GM23338 (cell line): ENCODE measurements around the gene KCTD21. TPM values are rescaled to one million over a fixed set of nuclear protein-coding genes. Genes with fewer than 3 reads are reported as not detected.

ENCODE experiments used
- ATAC-seq: fragments of 200-7000 bp; cut with Tn5 transposase; 3 replicates; pipeline ENCODE4 v1.9.1; 2020
- DNase-seq: peaks from one replicate; pipeline ENCODE4 v3.0.0-alpha.2; 2015; ENCODE audit warnings: low spot score
- H2AFZ ChIP-seq: fragments of 200-600 bp; sonication (generic); 2 replicates; pipeline ENCODE4 v1.8.0; 2016; ENCODE audit warnings: antibody characterized with exemption, mild to moderate bottlenecking, moderate library complexity
- H3F3A ChIP-seq: fragments of 200-600 bp; sonication (generic); replicated peaks from 2 replicates; pipeline ENCODE4 v1.8.0; 2017; ENCODE audit warnings: antibody characterized with exemption, mixed run types, low read depth
- H3K27ac ChIP-seq: fragments of 200-600 bp; sonication (generic); 2 replicates; pipeline ENCODE4 v1.6.1; 2016; ENCODE audit warnings: low read depth
- H3K27me3 ChIP-seq: fragments of 200-600 bp; sonication (generic); 2 replicates; pipeline ENCODE4 v1.8.0; 2016; ENCODE audit warnings: mild to moderate bottlenecking, mixed run types, moderate library complexity; ENCODE audit not compliant: insufficient read depth
- H3K36me3 ChIP-seq: fragments of 200-600 bp; sonication (generic); 2 replicates; pipeline ENCODE4 v1.8.0; 2016; ENCODE audit warnings: mild to moderate bottlenecking; ENCODE audit not compliant: insufficient read depth
- H3K4me1 ChIP-seq: fragments of 200-600 bp; sonication (generic); 2 replicates; pipeline ENCODE4 v1.8.0; 2016; ENCODE audit warnings: mild to moderate bottlenecking, moderate library complexity; ENCODE audit not compliant: insufficient read depth
- H3K4me2 ChIP-seq: fragments of 200-600 bp; sonication (generic); 2 replicates; pipeline ENCODE4 v1.7.1; 2017; ENCODE audit warnings: mixed run types
- H3K4me3 ChIP-seq: fragments of 200-600 bp; sonication (generic); 2 replicates; pipeline ENCODE4 v1.6.1; 2016; ENCODE audit warnings: mixed run types
- H3K79me2 ChIP-seq: fragments of 200-600 bp; sonication (generic); replicated peaks from 2 replicates; pipeline ENCODE4 v1.8.0; 2017; ENCODE audit warnings: mild to moderate bottlenecking; ENCODE audit not compliant: insufficient read depth
- H3K9me2 ChIP-seq: fragments of 200-600 bp; sonication (generic); 2 replicates; pipeline ENCODE4 v1.8.0; 2017; ENCODE audit not compliant: insufficient read depth
- H4K20me1 ChIP-seq: fragments of 200-600 bp; sonication (generic); replicated peaks from 2 replicates; pipeline ENCODE4 v1.8.0; 2017; ENCODE audit warnings: mild to moderate bottlenecking; ENCODE audit not compliant: insufficient read depth
- H3K27ac Mint-ChIP-seq: 2 replicates; pipeline ENCODE4 v1.8.0; 2020; ENCODE audit warnings: inconsistent platforms, mild to moderate bottlenecking, moderate library complexity, mixed read lengths
- H3K27me3 Mint-ChIP-seq: 3 replicates; pipeline ENCODE4 v1.8.0; 2022; ENCODE audit warnings: low read depth, mild to moderate bottlenecking, moderate library complexity, mixed read lengths, inconsistent platforms; ENCODE audit not compliant: insufficient read depth, poor library complexity
- H3K36me3 Mint-ChIP-seq: 3 replicates; pipeline ENCODE4 v1.8.0; 2021; ENCODE audit warnings: low read depth, mild to moderate bottlenecking, inconsistent platforms, moderate library complexity, mixed read lengths
- H3K4me1 Mint-ChIP-seq: 3 replicates; pipeline ENCODE4 v1.8.0; 2020; ENCODE audit warnings: mild to moderate bottlenecking, inconsistent platforms, mixed read lengths
- H3K4me3 Mint-ChIP-seq: 3 replicates; pipeline ENCODE4 v1.8.0; 2021; ENCODE audit warnings: moderate library complexity, mild to moderate bottlenecking, inconsistent platforms, mixed read lengths
- H3K9me3 Mint-ChIP-seq: 3 replicates; pipeline ENCODE4 v1.8.0; 2020; ENCODE audit warnings: moderate library complexity, mild to moderate bottlenecking, inconsistent platforms, mixed read lengths
- CREB1 ChIP-seq: fragments of 250-450 bp; sonication (Bioruptor Pico); IDR thresholded peaks from 2 replicates; pipeline ENCODE4 v1.5.0; 2020; ENCODE audit warnings: low read depth, mild to moderate bottlenecking, moderate library complexity
- EZH2 ChIP-seq: fragments of 200-600 bp; sonication (generic); IDR thresholded peaks from one replicate; pipeline ENCODE4 v1.8.0; 2017; ENCODE audit warnings: antibody characterized with exemption, mild to moderate bottlenecking, low read depth; ENCODE audit not compliant: unreplicated experiment
- STAT1 ChIP-seq: IDR thresholded peaks from one replicate; pipeline ENCODE4 v1.6.1; 2016; ENCODE audit warnings: antibody characterized with exemption; ENCODE audit not compliant: unreplicated experiment
- polyA plus RNA-seq: library from polyadenylated mRNA; unstranded; fragments of >200 nt; fragmentation: Nextera tagmentation; extraction: Ambion mirVana; gene quantifications from 2 replicates; pipeline ENCODE4 v1.2.1, GENCODE V29; 2016
- small RNA-seq: library from RNA; depleted of rRNA; stranded (forward); fragments of <200 nt; gene quantifications from one replicate; pipeline ENCODE3, GENCODE V24; 2014; ENCODE audit warnings: low replicate concordance
- total RNA-seq: library from RNA; depleted of rRNA; stranded (reverse); fragments of >200 nt; shearing (Covaris generic); gene quantifications from 2 replicates; pipeline ENCODE4 v1.2.3, GENCODE V29; 2014; rRNA removed

KCTD21 gene
- total and polyA plus RNA-seq, 2 experiments from 2014 or later: 1.0 to 3.7 TPM

- H3K27me3 Mint-ChIP-seq: no peaks in the 10 kb centered on the region
- no peak overlapping the region for H3K4me3 Mint-ChIP-seq
- peaks cover 25% of the 10 kb centered on the region for H3K36me3 Mint-ChIP-seq
- Histone ChIP-seq H3K79me2 (peaks cover 35% of the 10 kb centered on the region), H2AFZ (no peak overlapping the region), H3K27me3 (no peaks in the 10 kb centered on the region), H3K27ac (no peak overlapping the region), H3K36me3 (peaks cover 7% of the 10 kb centered on the region; the same call in 1 of the 2 replicates), H3K4me2 (no peak overlapping the region), H3K9me2 (no peaks in the 10 kb centered on the region), H3F3A (0 out of 2 replicates have a peak, but pooled peaks cover 4% of the 10 kb centered on the region), H3K4me1 (peaks cover 4% of the 10 kb centered on the region; the same call in 1 of the 2 replicates), H3K4me3 (no peak overlapping the region), H4K20me1 (peaks cover 2% of the 10 kb centered on the region; the same call in 1 of the 2 replicates)
- H3K27ac Mint-ChIP-seq: no peak overlapping the region
- no peak for ATAC-seq
- H3K9me3 Mint-ChIP-seq: no peaks in the 10 kb centered on the region
- no peaks in the 10 kb centered on the region for H3K4me1 Mint-ChIP-seq
- TF ChIP-seq STAT1: no peak
- TF ChIP-seq CREB1 (CRISPR knock-in tag): no peak
- TF ChIP-seq EZH2: no peak
- DNase-seq: no peak
These were observed 61.0 kb downstream of the KCTD21 start for GRCh38 chr11:78127403-78127802.

Small RNAs within 50 kb of the gene (small RNA-seq; reads per million reads assigned to genes)
- not detected for gene RNU6-126P

Other genes starting within 250 kb of the KCTD21 start
- 47.6 TPM in 2 replicates for gene INTS4, start 194.0 kb downstream of the KCTD21 start, total RNA-seq
- 24.6 and 27.2 TPM in 2 replicates for gene INTS4, start 194.0 kb downstream of the KCTD21 start, polyA plus RNA-seq
- gene KCTD14, start 165.3 kb downstream of the KCTD21 start, total RNA-seq: 14.2 and 19.1 TPM in 2 replicates
- 5.9 and 8.4 TPM in 2 replicates for gene KCTD14, start 165.3 kb downstream of the KCTD21 start, polyA plus RNA-seq
- gene THRSP, start 124.8 kb downstream of the KCTD21 start, total RNA-seq: not detected in 2 replicates
- gene THRSP, start 124.8 kb downstream of the KCTD21 start, polyA plus RNA-seq: not detected in 2 replicates
- 122 and 174 TPM in 2 replicates for gene NDUFC2, start 108.8 kb downstream of the KCTD21 start, total RNA-seq
- 711 and 755 TPM in 2 replicates for gene NDUFC2, start 108.8 kb downstream of the KCTD21 start, polyA plus RNA-seq
- 89.0 and 94.3 TPM in 2 replicates for gene ALG8, start 49.0 kb downstream of the KCTD21 start, total RNA-seq
- gene ALG8, start 49.0 kb downstream of the KCTD21 start, polyA plus RNA-seq: 125 and 130 TPM in 2 replicates
- 10.0 and 10.7 TPM in 2 replicates for gene USP35, start 293 bp upstream of the KCTD21 start, total RNA-seq
- 1.7 and 2.5 TPM in 2 replicates for gene USP35, start 293 bp upstream of the KCTD21 start, polyA plus RNA-seq
- 6.9 and 10.8 TPM in 2 replicates for gene GAB2, start 229.2 kb upstream of the KCTD21 start, total RNA-seq
- gene GAB2, start 229.2 kb upstream of the KCTD21 start, polyA plus RNA-seq: 2.0 and 2.5 TPM in 2 replicates